HuH-7 (cell line): ENCODE results near the gene OCIAD2.
"Not testable (repeated sequence)": the region's sequence is repeated elsewhere in the genome, so short reads cannot be mapped to it uniquely, and the experiment has no call there.

Experiments
- DNase-seq: peaks from one replicate; pipeline ENCODE4 v3.0.0; 2011; ENCODE audit warnings: low spot score

Gene OCIAD2

DNA sequence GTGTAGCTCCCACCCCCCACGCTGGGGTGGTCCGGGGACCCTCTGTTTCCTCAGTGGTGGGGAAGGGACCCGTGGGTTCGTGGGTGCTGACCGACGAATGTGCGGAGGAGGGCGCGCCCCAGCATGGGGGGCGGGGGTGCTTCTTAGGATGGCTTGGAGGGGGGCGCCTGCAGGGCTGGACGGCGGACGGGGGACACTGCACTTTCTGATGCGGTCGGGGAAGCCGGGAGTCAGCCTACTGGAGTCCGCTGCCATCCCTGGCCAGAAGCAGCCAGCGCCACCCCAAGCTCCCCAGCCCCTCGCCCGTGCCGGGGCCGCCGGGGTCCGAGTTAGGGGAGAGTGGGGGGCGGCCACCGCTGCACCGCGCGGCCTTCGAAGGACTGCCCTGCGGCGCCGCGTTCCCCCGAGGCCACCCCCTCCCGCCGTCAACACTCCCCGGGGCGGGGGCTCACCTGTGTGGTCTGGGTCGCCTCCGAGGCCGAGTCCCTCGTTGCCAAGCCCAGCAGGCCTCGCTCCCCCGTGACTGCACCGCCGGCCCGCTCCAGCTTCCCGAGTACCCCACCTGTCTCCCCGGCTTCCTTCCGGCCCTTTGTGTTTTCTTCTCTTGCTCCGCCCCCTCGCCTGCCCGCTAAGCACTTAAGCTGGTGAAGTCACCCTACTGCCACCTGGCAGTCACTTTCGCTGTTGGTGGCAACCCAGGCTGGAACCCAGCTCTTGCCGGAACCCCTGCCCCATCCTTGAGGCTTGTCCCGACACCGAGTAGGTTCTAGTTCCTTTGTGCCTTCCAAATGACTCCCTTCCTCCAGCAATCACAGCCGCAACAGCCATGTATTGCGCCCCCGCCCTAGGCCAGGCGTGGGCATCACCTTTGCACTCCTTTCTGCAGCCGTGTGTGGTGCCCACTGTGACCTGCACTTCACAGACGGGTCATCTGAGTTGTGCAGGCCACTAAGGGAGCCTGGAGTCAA is at the start of gene OCIAD2:
OCIAD2 (minus strand) TSS at position 569 of the 968 bp plus-strand sequence. CDS start 2,225 bp downstream, outside the sequence.
- no peak for DNase-seq

DNA sequence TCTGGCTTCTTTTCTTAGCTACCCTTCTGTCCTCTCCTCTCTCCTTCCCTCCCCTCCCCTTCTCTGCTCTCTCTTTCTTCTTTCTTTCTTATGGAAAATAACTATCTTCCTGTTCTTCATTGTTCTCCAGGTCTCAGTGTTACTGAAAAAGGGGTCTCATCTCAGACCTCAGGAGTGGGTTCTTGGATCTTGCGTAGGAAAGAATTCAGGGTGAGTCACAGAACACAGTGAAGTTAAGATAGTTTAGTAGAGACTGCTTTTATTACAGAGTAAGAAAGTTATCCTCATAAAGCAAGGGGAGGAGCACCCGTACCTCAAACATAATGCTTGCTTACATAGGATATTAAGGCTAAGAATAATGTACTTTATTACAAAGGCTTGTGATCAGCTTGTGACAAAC is 47.7 kb upstream of the OCIAD2 start:
- DNase-seq: no peak

DNA sequence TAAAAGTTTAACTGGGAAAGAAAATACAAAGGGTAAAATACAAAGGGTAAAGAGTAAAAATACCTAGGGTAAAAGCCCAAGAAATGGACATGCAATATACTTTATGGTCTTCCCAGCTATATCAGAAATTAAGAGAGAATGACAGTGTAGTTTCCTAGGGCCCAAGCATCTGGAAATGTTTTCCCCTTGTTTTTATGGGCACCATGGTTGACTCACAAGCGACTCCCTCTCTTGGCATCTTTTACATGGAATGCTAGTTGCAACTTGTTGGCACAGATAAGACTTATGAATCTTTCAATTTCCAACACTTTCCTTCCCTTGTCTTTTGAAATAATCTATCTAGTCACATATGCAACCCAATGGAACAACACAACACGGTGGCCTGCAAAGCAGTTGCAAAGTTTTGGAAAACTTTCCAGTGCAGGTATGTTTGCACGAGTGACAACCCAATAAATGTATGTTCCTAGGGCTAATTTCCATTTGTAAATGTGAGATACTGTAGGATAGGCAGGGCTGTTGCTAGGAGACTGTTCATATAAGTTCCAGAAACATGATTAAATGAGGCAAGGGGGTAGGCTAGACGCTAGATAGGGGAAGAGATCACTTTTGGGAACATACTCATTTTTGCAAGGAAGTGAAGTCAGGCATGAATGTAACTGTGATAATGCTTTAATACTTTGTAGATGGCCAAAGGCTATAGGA is 43.1 kb upstream of the OCIAD2 start:
- DNase-seq: no peak

GRCh38 chr4:48949086-48949485 is 42.5 kb upstream of the OCIAD2 start:
- no peak for DNase-seq

DNA sequence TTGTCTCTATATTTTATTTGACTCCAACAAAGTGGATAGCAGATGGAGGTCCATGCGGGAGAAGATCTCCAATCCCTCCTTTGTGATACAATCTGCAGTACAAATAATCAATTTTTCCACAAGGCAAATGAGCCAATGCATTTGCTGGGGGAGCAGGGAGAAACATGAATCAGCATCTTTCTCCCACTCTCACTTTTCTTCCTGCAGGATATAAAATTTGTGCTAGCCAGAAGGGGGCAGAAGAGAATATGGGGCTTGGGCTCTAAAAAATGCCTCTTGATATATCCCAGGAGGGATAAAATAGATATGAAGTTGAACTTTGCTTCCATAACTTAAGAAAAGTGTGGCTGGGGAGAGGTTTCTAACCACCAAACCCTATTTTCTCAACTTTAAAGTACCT is 41.2 kb upstream of the OCIAD2 start:
- no peak for DNase-seq

- no peak for DNase-seq
Observed at GRCh38 chr4:48945981-48946380, 39.4 kb upstream of the OCIAD2 start.

DNA sequence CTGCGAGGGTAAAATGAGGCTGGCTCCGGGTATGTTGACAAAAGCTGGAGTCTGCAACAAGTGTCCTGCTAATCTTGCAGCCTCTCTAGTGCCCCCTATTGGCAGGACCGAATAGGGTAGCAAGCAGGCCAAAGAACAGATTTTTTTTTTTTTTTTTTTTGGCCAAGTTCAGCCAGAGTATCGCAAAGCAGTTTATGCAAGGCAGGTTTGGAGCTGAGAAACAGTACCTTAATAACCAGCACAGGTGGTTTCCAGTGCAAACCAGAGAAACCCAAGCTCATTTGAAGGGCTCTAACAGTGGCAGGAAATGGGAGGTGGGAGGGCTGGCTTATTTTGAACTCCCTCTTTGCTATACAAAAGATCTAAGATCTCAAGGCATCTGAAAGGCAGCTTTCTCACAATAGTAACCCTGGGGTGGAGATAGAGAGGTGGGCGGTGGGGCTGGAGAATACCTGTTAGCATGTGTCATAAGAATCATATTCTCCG is 38.2 kb upstream of the OCIAD2 start:
- DNase-seq: no peak

DNA sequence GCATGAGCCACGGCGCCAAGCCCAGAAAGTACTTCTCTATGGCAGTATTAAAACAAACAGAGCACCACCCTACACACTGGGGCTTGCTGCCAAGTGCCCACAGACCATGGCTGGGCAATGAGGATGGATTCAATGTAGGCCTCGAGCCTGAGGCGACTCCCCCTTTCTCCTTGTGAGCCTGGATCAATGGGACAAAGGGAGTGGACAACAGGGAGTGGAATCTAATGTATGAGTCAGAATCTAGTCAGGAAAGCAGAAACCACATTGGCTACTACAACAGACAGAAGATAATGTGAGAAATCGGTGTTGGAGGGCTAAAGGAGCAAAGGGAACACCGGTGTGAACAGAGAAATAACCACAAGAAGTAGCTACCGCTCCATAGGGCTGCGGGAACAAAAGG is 37.7 kb upstream of the OCIAD2 start:
- no peak for DNase-seq

DNA sequence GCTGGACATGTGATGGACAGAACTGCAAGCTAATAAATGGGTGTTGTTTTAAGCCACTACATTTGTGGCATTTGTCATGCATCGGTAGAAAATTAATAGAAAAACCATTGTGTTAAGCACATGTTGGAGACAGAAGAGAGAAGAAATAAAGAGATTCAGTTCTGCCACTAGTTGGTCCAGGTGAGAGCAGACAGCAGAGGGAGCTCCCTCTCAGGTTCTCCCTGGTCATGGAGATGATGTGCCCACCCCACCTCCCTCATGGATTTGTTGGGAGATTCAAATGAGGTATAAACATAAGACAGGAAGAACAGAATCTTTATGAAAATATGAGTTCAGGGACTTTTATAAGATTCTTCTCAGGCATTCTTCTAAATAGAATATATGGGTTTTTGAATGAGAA is 36.8 kb upstream of the OCIAD2 start:
- peak; percentile 17 for DNase-seq

DNA sequence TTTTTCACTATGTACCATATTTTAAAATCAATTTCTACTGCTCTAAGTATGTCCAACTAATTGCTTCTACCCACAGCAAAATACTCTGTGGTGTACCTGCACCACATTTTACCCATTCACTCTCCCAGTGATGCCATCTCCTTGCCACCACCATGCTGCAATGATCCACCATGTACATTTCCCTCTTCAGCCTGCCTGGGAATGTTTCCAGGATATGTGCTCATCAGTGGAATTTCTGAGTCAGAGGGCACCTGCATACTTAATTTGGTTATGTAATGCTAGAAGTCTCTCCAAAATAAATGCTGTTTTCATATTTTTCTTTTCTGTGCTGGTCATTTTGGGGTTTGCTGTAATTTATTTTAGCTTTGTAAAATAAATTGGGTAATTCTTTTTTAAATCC is 33.2 kb upstream of the OCIAD2 start:
- no peak for DNase-seq

- no peak for DNase-seq
Observed at GRCh38 chr4:48938831-48939230, 32.3 kb upstream of the OCIAD2 start.

- DNase-seq: no peak
Observed at GRCh38 chr4:48937033-48937432, 30.5 kb upstream of the OCIAD2 start.

- no peak for DNase-seq
Observed at GRCh38 chr4:48931459-48931858, 24.9 kb upstream of the OCIAD2 start.

DNA sequence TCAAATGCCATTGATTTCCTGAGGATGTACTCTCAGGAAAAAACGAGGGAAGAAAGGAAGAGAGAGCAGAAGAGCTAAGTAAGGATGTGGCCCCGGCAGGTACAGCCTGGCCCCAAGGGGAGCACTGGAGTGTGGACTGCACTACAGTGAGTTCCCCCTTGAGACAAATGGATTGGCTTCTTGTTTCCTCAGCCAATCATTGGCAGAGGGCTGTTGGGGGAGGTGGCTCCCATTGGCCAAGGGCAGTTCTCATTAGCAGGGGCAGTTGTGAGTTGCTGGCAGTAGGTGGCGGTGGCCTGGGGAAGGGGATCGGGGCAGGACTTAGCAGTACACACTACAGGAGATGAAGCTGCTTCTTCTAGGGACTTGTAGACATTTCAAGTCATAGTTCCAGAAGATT is 24.1 kb upstream of the OCIAD2 start:
- no peak for DNase-seq

GRCh38 chr4:48924416-48924815 is 17.8 kb upstream of the OCIAD2 start:
- DNase-seq: no peak

- not testable (repeated sequence) for DNase-seq
Observed at GRCh38 chr4:48923065-48923464, 16.5 kb upstream of the OCIAD2 start.

GRCh38 chr4:48914311-48914710 is 7.7 kb upstream of the OCIAD2 start:
- DNase-seq: no peak

- no peak for DNase-seq
Observed at GRCh38 chr4:48913346-48913745, 6.8 kb upstream of the OCIAD2 start.

GRCh38 chr4:48912349-48912748 is 5.8 kb upstream of the OCIAD2 start:
- no peak for DNase-seq

DNA sequence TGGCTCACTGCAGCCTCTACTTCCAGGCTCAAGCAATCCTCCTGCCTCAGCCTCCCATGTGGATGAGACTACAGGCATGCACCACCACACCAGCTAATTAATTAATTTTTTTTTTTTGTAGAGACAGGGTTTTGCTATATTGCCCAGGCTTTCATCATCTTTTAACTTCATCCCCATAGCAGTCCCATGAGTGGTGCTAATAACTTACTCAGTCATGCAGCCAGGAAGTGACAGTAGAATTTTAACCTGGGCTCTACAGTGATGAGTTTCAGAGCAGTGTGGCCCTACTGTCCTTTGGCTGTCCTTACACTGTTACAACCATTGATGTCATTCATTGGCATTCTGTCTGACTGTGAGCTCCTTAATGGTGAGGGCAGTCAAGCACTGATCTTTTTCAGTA is 3.9 kb upstream of the OCIAD2 start:
- no peak for DNase-seq

DNA sequence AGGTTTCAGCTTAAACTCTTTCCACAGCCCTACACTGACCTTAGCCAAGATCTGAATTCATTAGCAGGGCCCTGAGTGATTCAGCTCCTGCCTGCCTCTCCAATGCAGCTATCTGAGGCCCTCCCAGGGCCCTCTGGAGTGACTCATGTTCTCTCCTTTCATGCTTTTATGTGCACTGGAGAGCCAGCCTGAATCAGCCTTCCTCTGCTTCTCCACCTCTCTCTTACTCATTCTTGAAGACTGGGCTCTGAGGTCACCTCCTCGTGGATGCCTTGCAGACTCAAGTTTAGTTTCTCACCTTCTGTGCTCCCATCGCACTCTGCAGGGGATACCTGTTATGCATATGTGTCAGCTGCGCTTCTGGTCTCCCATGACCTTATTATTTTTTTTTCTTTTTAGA is 3.1 kb upstream of the OCIAD2 start:
- DNase-seq: no peak

DNA sequence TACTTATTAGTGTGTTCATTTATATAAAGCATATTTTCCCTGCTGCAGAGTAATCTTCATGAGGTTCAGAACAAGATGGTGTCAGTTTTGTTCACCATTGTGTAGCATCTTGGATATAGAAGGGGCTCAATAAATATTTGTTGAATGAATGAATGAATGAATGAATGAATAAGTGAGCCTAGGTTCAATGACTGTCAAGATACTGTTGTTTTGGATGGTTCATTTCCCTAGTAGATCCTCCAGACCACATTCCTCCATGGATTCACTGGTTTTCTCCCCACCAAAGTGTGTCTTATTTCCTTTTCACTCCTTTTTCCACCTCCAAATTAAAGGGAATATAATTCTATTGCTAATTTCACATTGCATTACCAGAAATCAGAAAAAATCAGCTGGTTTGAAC is 2.1 kb upstream of the OCIAD2 start:
- DNase-seq: no peak
